ENCODE results near the gene GRK2.

- no peak for TF ChIP-seq CTCF (IDR thresholded peaks at IDR 0.05; ENCODE audit: low read depth, low read length)
- no peak for TF ChIP-seq EZH2phosphoT487 (IDR thresholded peaks at IDR 0.05; ENCODE audit: low read depth)
Observed at GRCh38 chr11:67245046-67245445, 21.2 kb upstream of the GRK2 start.
